Measurements from ENCODE around the gene UHMK1. TPM values are rescaled to one million over a fixed set of nuclear protein-coding genes. Genes with fewer than 3 reads are reported as not detected.

The UHMK1 gene
- total RNA-seq, 1 donor from 2014 or later: 21.5 TPM

DNA sequence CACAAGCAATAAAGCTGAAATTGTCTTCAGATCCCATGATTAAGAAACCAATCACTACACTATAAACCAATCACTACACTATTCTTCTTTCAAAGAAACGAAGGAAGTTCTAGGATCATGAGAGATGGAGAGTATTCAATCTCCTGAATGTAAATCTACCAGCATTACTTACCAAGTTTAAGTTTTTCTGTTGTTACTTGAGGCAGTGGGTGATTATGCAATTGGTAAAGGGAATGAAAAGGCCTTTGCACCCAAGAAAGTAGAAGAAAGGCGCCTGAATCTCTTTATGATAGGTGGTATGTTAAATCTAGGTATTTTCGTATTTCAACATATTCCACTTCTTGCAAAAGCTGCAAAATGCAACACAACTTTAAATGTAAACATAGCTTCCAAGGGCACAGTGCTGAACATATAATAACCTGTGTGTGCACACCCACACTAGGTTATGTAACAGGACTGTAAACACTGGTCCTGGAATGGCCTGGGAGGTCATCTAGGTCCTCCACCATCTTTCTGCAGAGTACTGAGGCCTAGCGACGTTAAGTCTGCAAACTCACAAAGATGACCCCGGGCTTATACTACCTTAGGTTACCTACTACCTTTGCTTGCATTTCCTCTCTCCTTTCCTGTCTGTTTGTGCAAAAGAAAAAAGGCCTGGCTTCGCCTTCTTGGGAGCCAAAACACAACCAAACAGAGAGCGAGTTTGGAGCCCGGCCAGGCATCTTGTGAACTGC is 62.9 kb downstream of the UHMK1 start:
- TF ChIP-seq, protein P1, sequence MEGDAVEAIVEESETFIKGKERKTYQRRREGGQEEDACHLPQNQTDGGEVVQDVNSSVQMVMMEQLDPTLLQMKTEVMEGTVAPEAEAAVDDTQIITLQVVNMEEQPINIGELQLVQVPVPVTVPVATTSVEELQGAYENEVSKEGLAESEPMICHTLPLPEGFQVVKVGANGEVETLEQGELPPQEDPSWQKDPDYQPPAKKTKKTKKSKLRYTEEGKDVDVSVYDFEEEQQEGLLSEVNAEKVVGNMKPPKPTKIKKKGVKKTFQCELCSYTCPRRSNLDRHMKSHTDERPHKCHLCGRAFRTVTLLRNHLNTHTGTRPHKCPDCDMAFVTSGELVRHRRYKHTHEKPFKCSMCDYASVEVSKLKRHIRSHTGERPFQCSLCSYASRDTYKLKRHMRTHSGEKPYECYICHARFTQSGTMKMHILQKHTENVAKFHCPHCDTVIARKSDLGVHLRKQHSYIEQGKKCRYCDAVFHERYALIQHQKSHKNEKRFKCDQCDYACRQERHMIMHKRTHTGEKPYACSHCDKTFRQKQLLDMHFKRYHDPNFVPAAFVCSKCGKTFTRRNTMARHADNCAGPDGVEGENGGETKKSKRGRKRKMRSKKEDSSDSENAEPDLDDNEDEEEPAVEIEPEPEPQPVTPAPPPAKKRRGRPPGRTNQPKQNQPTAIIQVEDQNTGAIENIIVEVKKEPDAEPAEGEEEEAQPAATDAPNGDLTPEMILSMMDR (IDR thresholded peaks at IDR 0.05; ENCODE audit: unreplicated experiment): no peak
- Mint-ChIP-seq H3K27ac (peak overlapping the region; percentile 98), H3K36me3 (ENCODE audit: insufficient read depth) (no peaks in the 10 kb centered on the region), H3K9me3 (ENCODE audit: low read depth) (no peaks in the 10 kb centered on the region), H3K4me3 (ENCODE audit: low read depth) (peak overlapping the region; percentile 87), H3K27me3 (no peaks in the 10 kb centered on the region), H3K4me1 (ENCODE audit: low read depth) (peaks cover 19% of the 10 kb centered on the region)
- no peak for DNase-seq (ENCODE audit: low spot score, unreplicated experiment)

DNA sequence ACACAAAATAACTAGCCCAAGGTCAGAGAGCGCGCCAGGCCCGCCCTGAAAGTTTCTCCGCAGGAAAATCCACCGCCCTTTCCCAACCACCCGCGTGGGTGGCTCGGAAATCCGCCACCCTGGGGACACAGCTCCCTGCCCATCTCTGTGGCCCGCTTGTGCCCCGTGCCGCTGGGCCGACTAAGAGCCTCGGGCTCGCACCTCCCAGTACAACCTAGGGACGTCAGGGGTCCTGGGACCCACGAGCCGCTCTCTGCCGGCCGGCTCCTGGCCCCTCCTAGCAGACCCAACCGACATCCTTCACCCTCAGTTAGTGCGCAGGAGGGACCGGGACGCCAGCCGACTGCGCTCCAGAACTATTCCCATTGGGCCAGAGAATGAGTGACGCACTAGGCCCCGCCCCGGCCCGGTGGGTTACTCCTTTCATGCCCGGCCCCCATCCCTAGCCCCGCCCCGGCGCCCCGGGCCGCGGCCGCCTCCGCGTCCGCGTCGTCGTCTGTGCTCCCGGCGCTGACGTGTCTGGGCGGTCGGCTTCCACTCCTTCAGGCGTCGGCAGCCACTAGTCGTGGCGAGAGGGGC is 63.5 kb downstream of the UHMK1 start:
- peak; percentile 97 for DNase-seq (ENCODE audit: low spot score, unreplicated experiment)
- no peaks in the 10 kb centered on the region for H3K27me3 Mint-ChIP-seq
- peak overlapping the region; percentile 98 for H3K27ac Mint-ChIP-seq
- H3K4me3 Mint-ChIP-seq (ENCODE audit: low read depth): peak overlapping the region; percentile 87
- peaks cover 19% of the 10 kb centered on the region for H3K4me1 Mint-ChIP-seq (ENCODE audit: low read depth)
- no peaks in the 10 kb centered on the region for H3K9me3 Mint-ChIP-seq (ENCODE audit: low read depth)
- H3K36me3 Mint-ChIP-seq (ENCODE audit: insufficient read depth): no peaks in the 10 kb centered on the region
- TF ChIP-seq, protein P1 (IDR thresholded peaks at IDR 0.05; ENCODE audit: unreplicated experiment): no peak

DNA sequence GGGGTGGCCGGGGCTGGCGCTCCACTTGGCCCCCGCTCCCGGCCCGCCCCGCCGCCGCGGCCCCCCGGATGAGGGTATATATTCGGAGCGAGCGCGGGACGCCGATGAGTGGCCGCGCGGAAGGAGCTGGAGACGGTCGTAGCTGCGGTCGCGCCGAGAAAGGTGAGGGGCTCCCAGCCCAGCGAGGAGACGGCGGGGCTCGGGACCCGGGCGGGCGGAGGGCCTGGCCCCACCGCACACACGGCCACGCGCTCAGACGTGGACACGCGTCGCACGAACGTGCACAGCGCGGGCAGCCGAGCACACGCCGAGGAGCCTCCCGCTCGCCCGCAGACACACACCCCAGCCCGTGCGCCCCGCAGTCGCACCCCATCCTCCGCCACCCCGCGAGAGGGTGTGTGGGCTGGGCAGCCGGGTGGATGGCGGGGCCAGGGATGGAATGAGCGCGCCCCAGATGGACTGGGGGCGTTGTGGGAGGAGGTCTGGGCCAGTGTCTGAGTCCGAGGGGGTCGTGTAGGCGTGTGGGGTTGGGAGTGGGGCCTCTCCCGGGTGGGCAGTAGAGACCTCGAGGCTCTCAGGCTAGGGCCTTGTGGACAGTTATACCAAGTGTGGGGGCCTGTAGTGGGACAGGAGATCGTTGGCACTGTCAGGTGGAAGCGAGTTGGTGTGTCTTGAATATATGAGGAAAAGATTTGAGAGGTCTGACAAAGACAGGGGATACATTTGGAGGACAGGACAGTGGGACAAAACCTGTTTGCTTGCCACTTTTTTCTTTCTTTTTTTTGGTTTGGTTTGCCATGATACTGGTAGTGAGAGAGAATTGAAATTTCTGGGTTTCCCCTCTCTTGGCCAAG is 64.2 kb downstream of the UHMK1 start, which contains the start of gene UAP1:
Gene UAP1, plus strand, starts transcription at position 107 of the 854 bp plus-strand sequence. CDS start 4,347 bp downstream, outside the sequence.
- Mint-ChIP-seq H3K36me3 (ENCODE audit: insufficient read depth) (peaks cover under 1% of the 10 kb centered on the region), H3K9me3 (ENCODE audit: low read depth) (no peaks in the 10 kb centered on the region), H3K27me3 (no peaks in the 10 kb centered on the region), H3K4me3 (ENCODE audit: low read depth) (peak within 1 kb of the TSS; percentile 87), H3K27ac (peak within 1 kb of the TSS; percentile 98), H3K4me1 (ENCODE audit: low read depth) (peaks cover 20% of the 10 kb centered on the region)
- TF ChIP-seq, protein P1 (IDR thresholded peaks at IDR 0.05; ENCODE audit: unreplicated experiment): no peak
- no peak for DNase-seq (ENCODE audit: low spot score, unreplicated experiment)

DNA sequence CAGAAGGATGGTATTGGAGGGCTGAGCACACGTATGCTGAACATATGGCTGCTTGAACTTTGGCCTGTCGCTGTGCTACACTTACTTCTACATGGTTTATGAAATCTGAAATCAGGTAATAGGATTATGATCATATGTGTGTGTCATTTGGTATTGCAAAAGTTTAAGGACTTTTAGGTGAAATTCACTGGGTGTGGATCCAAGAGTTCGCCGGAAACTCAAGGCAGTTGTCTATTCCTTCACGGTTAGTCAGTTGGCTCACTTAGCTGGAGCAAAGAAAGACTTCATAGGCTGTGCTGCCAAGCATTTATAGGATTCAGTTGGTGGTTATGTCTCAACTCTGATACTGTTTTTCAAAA is 64.8 kb downstream of the UHMK1 start:
- peak overlapping the region; percentile 84 for H3K27ac Mint-ChIP-seq
- no peaks in the 10 kb centered on the region for H3K9me3 Mint-ChIP-seq (ENCODE audit: low read depth)
- TF ChIP-seq, protein P1 (IDR thresholded peaks at IDR 0.05; ENCODE audit: unreplicated experiment): no peak
- no peaks in the 10 kb centered on the region for H3K27me3 Mint-ChIP-seq
- H3K36me3 Mint-ChIP-seq (ENCODE audit: insufficient read depth): peaks cover 3% of the 10 kb centered on the region
- H3K4me3 Mint-ChIP-seq (ENCODE audit: low read depth): peak overlapping the region; percentile 85
- no peak for DNase-seq (ENCODE audit: low spot score, unreplicated experiment)
- H3K4me1 Mint-ChIP-seq (ENCODE audit: low read depth): peaks cover 21% of the 10 kb centered on the region

DNA sequence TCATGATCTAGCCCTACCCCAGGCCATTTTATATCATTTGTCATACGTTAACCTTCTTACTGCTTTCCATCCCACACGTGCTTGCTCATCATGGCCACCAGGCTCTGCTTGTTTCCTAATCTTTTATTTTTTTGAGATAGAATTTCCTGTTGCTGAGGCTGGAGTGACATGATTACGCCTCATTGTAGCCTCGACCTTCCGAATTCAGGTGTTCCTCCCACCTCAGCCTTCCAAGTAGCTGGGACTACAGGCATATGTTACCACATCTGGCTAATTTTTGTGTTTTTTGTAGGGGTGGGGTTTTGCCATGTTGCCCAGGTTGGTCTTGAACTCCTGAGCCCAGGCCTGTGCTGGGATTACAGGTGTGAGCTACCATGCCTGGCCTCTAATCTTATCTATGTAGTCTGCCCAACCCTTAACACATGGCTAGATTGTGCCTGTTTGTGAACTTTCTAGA is 67.2 kb downstream of the UHMK1 start:
- Mint-ChIP-seq H3K4me1 (ENCODE audit: low read depth) (peaks cover 21% of the 10 kb centered on the region), H3K9me3 (ENCODE audit: low read depth) (no peaks in the 10 kb centered on the region), H3K27me3 (no peaks in the 10 kb centered on the region), H3K4me3 (ENCODE audit: low read depth) (no peak overlapping the region), H3K27ac (no peak overlapping the region), H3K36me3 (ENCODE audit: insufficient read depth) (peaks cover 6% of the 10 kb centered on the region)
- DNase-seq (ENCODE audit: low spot score, unreplicated experiment): no peak
- TF ChIP-seq, protein P1 (IDR thresholded peaks at IDR 0.05; ENCODE audit: unreplicated experiment): no peak

Measured in progenitor cell of endocrine pancreas (in vitro differentiated cells).